Mononuclear cell (primary cell): ENCODE results near the gene MRFAP1. TPM values are rescaled to one million over a fixed set of nuclear protein-coding genes. Genes with fewer than 3 reads are reported as not detected.

Experiments used
- H3K27me3 ChIP-seq: 2 replicates; pipeline ENCODE4 v1.6.0; 2011; ENCODE audit warnings: low read length, control low read depth; ENCODE audit not compliant: insufficient read depth
- H3K4me1 ChIP-seq: 2 replicates; pipeline ENCODE4 v1.5.1; 2011; ENCODE audit warnings: mild to moderate bottlenecking, low read length, control low read depth; ENCODE audit not compliant: insufficient read depth
- H3K4me3 ChIP-seq: 2 replicates; pipeline ENCODE4 v1.5.1; 2011; ENCODE audit warnings: mild to moderate bottlenecking, low read length, moderate library complexity
- H3K9me3 ChIP-seq: 2 replicates; pipeline ENCODE4 v1.5.1; 2011; ENCODE audit warnings: low read depth, mild to moderate bottlenecking, control low read depth, low read length
- total RNA-seq: library from RNA; depleted of rRNA; stranded (reverse); fragments of >200 nt; gene quantifications from one replicate; pipeline ENCODE4 v1.2.3, GENCODE V29; 2012

The MRFAP1 gene
- total RNA-seq, 1 donor = 77.9 TPM

DNA sequence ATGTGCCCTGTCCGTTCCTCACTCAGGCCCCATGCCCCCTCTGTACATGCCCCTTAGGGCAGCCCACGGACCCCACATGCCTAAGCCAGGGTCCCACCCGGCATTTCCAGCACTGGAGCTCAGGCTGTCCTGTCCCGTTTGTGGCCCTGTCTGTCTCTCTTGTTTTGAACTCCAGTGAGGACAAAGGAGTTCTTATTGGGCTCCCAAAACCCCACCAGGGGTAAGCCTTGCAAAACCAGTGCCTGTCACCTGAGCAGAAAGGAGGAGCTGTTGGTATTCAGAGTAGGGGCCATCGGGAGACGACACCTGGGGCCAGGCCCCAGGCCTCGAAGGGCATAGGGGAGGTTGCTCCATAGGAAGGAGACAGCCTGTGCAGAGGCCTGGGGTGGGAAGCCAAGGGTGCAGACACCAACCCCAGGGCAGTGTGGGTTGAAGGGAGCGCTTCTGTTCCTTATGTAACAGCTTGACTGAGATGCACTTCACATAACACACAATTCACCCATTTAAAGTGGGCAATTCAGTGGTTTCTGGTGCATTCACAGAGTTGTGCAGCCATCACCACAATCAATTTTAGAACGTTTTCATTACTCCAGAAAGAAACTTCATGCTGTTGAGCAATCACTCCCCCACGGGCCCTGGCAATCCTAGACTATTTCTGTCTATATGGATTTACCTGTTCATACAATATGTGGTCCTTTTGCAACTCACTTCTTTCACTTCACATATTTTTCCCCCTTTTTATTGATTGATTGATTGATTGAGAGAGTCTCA lies 33.8 kb upstream of the MRFAP1 start:
- no peaks in the 10 kb centered on the region for H3K4me1 ChIP-seq

GRCh38 chr4:6607368-6608055 lies 33.0 kb upstream of the MRFAP1 start:
- Histone ChIP-seq H3K4me3 (no peak overlapping the region), H3K4me1 (no peaks in the 10 kb centered on the region), H3K9me3 (no peaks in the 10 kb centered on the region), H3K27me3 (no peaks in the 10 kb centered on the region)

More for the DNA sequence above, 33.8 kb upstream of the MRFAP1 start:
- H3K27me3 ChIP-seq = no peaks in the 10 kb centered on the region
- no peaks in the 10 kb centered on the region for H3K9me3 ChIP-seq
- no peak overlapping the region for H3K4me3 ChIP-seq

DNA sequence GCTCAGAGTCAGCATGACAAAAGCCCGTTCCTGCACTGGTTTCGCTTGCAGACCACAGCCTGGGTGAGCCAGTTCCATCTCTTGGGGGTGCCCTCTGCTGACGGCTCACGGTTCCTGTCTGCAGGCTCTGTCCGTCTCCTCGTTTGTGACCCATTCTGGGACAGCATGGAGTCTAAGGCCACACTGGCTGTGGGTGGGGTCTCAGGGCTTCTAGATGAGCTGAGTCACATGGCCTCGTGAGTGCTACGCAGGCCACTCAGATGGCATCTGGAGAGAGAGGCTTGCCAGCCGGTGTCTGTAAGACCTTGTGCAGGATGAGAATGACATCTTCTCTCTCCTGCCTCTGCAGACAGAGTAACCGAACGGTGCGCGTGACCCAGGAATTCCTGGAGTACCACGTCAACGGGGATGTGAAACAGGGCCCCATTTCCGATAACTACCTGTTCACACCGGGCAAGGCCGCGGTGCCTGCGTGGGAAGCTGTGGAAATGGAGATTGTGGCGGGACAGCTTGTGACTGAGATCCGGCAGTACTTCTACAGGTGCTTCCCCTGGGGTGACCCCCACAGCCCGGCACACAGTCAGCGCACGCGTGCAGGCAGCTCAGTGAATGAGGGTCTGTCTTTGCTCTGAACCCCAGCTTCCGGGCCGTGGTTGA lies 31.6 kb upstream of the MRFAP1 start:
- Histone ChIP-seq H3K27me3 (no peaks in the 10 kb centered on the region), H3K4me1 (no peaks in the 10 kb centered on the region), H3K9me3 (no peaks in the 10 kb centered on the region), H3K4me3 (no peak overlapping the region)

- Histone ChIP-seq H3K27me3 (no peaks in the 10 kb centered on the region), H3K9me3 (no peaks in the 10 kb centered on the region), H3K4me1 (no peaks in the 10 kb centered on the region), H3K4me3 (no peak overlapping the region)
Observed at GRCh38 chr4:6609415-6610079, 30.9 kb upstream of the MRFAP1 start.

GRCh38 chr4:6610856-6611430 lies 29.5 kb upstream of the MRFAP1 start:
- no peaks in the 10 kb centered on the region for H3K4me1 ChIP-seq
- H3K9me3 ChIP-seq = no peaks in the 10 kb centered on the region
- no peaks in the 10 kb centered on the region for H3K27me3 ChIP-seq
- no peak overlapping the region for H3K4me3 ChIP-seq

DNA sequence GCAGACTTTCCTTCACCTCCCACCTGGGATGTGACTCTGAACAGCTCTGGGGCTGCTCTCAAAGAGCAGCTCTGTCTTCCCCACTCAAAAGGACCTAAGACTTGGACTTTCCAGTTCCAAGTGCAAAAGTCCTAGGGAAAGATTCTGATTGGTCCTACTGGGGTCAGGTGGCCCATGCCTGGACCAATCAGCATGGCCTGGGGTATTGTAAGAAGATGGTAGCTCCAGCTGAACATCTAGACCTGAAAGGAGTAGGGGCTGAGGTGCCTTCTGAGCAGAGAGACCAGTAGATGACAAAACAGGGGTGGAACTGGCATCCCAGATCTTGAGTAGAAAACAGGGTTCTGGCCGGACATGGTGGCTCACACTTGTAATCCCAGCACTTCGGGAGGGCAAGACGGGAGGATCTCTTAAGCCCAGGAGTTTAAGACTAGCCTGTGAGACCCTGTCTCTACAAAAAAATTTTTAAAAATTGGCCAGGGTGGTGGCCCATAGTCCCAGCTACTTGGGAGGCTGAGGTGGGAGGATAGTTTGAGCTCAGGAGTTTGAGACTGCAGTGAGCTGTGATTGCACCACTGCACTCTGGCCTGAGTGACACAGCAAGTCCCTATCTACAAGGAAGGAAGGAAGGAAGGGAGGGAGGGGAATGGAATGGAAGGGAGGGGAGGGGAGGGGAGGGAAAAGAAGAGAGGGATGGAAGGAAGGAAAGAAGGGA lies 27.4 kb upstream of the MRFAP1 start:
- no peaks in the 10 kb centered on the region for H3K9me3 ChIP-seq
- H3K4me1 ChIP-seq = no peaks in the 10 kb centered on the region
- H3K4me3 ChIP-seq = no peak overlapping the region
- no peaks in the 10 kb centered on the region for H3K27me3 ChIP-seq

DNA sequence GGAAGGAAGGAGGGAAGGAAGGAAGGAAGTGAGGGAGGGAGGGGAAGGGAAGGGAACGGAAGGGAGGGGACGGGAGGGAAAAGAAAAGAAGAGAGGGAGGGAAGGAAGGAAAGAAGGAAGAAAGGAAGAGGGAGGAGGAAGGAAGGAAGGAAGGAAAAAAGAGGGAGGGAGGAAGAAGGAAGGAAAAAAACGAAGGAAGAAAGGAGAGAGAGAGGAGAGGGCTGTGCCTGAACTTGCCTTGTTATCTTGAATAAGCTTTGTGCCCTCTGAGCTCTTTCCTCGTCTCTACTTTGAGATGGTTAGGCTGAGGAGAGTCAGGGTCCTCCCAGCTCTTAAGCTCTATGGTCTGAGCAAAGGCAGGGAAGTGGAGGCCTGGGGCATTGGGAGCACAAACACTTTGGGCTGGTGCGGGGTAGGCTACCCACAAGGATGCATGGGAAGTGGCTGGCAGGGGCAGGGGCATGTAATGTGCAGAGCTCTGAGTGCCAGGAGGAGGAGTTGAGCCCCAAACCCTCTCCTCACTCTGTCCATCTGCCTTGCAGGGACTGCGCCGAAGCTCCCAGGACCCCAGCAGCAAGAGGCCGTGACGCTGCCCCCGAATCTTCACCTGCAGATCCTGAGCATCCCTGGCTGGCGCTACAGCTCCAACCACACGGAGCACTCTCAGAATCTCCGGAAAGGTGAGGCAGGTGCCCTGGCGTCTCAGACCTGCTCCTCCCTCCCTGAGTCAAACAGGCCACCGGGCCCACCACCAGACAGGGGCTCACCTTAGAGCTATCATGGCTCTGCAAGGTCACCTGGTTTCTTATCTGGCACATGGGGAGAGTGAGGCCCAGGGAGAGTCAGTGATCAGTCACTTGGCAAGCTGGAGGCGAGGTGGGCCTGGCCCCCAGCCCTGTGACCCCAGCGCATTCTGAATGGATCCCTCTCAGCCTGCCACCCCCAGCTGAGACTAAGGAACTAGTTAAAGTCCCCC lies 26.5 kb upstream of the MRFAP1 start:
- Histone ChIP-seq H3K9me3 (no peaks in the 10 kb centered on the region), H3K4me3 (no peak overlapping the region), H3K4me1 (no peaks in the 10 kb centered on the region), H3K27me3 (no peaks in the 10 kb centered on the region)

DNA sequence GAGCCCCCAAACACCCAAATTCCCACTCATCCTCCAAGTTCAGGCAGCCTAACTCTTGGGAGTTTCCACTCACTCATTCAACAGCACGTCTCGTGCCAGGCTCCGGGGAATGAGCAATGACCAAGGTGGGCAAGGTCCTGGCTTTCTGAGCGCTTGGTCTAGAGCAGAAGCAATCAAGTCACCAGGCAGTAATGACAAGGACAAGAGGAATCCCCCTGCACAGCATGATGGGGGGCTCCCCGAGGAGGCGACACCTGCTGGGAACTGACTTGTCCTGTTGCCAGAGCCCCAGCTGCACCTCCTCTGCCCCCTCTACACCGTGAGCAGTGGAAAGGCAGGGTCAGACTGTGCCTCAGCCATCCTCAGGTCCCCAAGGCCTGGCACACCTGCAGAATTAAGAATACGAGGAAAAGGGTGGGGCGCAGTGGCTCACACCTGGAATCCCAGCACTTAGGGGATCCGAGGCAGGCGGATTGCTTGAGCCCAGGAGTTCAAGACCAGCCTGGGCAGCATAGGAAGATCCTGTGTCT lies 25.7 kb upstream of the MRFAP1 start:
- Histone ChIP-seq H3K27me3 (no peaks in the 10 kb centered on the region), H3K4me3 (no peak overlapping the region), H3K9me3 (no peaks in the 10 kb centered on the region), H3K4me1 (no peaks in the 10 kb centered on the region)

DNA sequence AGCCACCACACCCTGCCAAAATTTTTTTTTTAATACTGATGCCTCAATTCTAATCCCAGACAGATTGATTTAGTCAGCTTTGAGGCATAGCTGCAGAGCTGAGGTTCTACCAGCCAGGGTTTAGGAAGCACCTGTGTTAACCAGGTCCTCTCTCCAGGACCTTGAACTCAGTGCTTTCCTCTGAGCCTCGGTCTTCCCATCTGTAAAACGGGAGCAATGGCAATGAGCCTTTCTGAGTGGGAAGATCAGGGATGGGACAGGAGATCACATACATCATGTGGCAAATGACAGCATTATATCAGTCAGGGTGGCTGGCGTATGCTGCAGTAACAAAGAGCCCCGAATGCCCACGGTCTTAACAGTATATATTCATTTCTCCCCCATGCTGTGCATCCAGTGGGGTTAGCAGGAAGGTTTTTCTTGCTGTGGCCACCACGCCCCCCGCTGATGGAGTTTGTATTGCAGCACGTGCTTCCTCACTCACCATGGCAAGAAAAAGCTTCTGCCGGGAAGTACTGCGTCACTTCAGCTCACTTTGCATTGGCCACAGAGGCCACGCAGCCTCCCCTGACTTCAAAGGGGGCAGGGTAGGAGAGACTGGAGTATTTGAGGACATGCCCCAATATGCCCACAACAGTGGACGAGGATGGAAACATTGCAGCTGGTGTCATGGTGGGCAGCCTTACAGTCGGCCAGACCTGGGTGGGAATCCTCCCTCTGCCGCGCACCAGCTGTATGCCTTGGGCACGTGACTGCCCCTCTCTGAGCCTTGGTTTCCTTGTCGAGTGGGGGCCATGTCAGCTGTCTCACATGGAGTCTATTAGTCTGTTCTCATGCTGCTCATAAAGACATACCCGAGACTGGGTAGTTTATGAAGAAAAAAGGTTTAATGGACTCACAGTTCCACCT lies 24.1 kb upstream of the MRFAP1 start:
- H3K9me3 ChIP-seq = no peaks in the 10 kb centered on the region
- no peaks in the 10 kb centered on the region for H3K27me3 ChIP-seq
- no peak overlapping the region for H3K4me3 ChIP-seq
- no peaks in the 10 kb centered on the region for H3K4me1 ChIP-seq

DNA sequence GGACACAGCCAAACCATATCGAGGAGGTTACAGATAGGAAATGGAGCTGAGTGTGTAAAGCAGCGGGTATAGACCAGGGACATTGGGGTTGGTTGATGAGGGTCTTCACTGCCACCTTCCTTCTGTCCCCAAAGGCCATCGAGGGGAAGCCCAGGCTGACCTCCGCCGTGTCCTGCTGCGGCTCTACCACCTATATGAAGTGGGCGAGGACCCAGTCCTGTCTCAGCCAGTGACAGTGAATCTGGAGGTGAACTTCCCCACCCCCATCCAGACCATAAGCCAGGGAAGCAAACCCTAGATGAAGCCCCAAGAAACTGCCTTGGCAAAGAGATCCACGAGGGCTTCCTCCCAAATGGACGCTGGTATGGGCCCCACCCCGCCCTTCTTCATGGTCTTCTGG lies 23.2 kb upstream of the MRFAP1 start:
- no peak overlapping the region for H3K4me3 ChIP-seq
- no peaks in the 10 kb centered on the region for H3K9me3 ChIP-seq
- no peaks in the 10 kb centered on the region for H3K27me3 ChIP-seq
- no peaks in the 10 kb centered on the region for H3K4me1 ChIP-seq

GRCh38 chr4:6618386-6619115 lies 21.9 kb upstream of the MRFAP1 start:
- Histone ChIP-seq H3K9me3 (no peaks in the 10 kb centered on the region), H3K4me1 (no peaks in the 10 kb centered on the region), H3K27me3 (no peaks in the 10 kb centered on the region), H3K4me3 (no peak overlapping the region)

DNA sequence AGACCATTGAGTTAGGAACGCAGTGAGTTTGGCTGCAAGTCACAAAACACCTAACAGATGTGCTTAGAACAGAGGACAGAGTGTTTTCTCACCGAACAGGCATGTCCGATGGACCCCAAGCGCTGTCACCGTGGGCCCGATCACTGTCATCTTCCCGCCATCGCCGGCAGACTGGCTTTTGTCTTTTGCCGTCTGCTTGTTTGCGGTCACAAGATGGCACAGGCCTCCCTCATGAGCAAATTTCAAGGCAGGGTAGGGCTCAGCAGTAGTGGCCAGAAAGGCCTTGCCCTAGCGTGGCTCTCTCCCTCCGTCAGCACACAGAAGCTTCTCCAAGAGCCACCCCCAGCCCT lies 21.4 kb upstream of the MRFAP1 start:
- Histone ChIP-seq H3K4me1 (no peaks in the 10 kb centered on the region), H3K27me3 (no peaks in the 10 kb centered on the region), H3K9me3 (no peaks in the 10 kb centered on the region), H3K4me3 (no peak overlapping the region)
